Neuronal stem cell (in vitro differentiated cells): ENCODE results near the gene DACT2.

ENCODE experiments used
- DNase-seq: peaks from one replicate; pipeline ENCODE4 v3.0.0-alpha.2; 2013; ENCODE audit warnings: low spot score
- H2AFZ ChIP-seq: one replicate; pipeline ENCODE4 v1.6.1; 2013; ENCODE audit warnings: mild to moderate bottlenecking, low read length, inconsistent platforms
- H2AK5ac ChIP-seq: 2 replicates; pipeline ENCODE4 v1.6.1; 2013; ENCODE audit warnings: low read depth, mild to moderate bottlenecking, inconsistent platforms, low read length, moderate library complexity, mixed read lengths
- H2BK120ac ChIP-seq: 2 replicates; pipeline ENCODE4 v1.6.1; 2013; ENCODE audit warnings: low read depth, mild to moderate bottlenecking, inconsistent platforms, low read length, moderate library complexity, mixed read lengths
- H2BK12ac ChIP-seq: one replicate; pipeline ENCODE4 v1.6.1; 2013; ENCODE audit warnings: low read length, inconsistent platforms
- H2BK15ac ChIP-seq: 2 replicates; pipeline ENCODE4 v1.6.1; 2013; ENCODE audit warnings: mild to moderate bottlenecking, low read length, inconsistent platforms, mixed read lengths
- H2BK5ac ChIP-seq: one replicate; pipeline ENCODE4 v1.6.1; 2013; ENCODE audit warnings: inconsistent platforms, mild to moderate bottlenecking, low read length, moderate library complexity
- H3K14ac ChIP-seq: one replicate; pipeline ENCODE4 v1.6.1; 2013; ENCODE audit warnings: low read length, inconsistent platforms
- H3K18ac ChIP-seq: 2 replicates; pipeline ENCODE4 v1.6.1; 2013; ENCODE audit warnings: low read length, inconsistent platforms
- H3K23ac ChIP-seq: 2 replicates; pipeline ENCODE4 v1.6.1; 2013; ENCODE audit warnings: low read depth, mild to moderate bottlenecking, mixed read lengths, low read length, inconsistent platforms; ENCODE audit not compliant: poor library complexity
- H3K27ac ChIP-seq: replicated peaks from 3 replicates; pipeline ENCODE4 v1.5.1; 2013; ENCODE audit warnings: low read length, inconsistent platforms
- H3K27me3 ChIP-seq, 3 experiments: 2 replicates each; pipeline ENCODE4 v1.6.1; 2013; ENCODE audit warnings: low read length in 3 of 3, mild to moderate bottlenecking in 2 of 3, inconsistent platforms in 1 of 3, low read depth in 1 of 3, mixed read lengths in 1 of 3, moderate library complexity in 1 of 3; ENCODE audit not compliant: control insufficient read depth in 3 of 3, insufficient read depth in 3 of 3
- H3K36me3 ChIP-seq, 2 donors: replicated peaks in 1 of 2; 2 replicates each; pipeline ENCODE4 v1.6.1; 2013; ENCODE audit warnings: low read length in 2 of 2; ENCODE audit not compliant: control insufficient read depth in 2 of 2, insufficient read depth in 2 of 2
- H3K4ac ChIP-seq: 2 replicates; pipeline ENCODE4 v1.6.1; 2013; ENCODE audit warnings: inconsistent platforms, mild to moderate bottlenecking, low read length, moderate library complexity
- H3K4me1 ChIP-seq, 2 donors: 1 replicate in 1 of 2; 2 replicates in 1 of 2; pipeline ENCODE4 v1.6.1; 2013; ENCODE audit warnings: low read length in 2 of 2, low read depth in 1 of 2; ENCODE audit not compliant: control insufficient read depth in 2 of 2, insufficient read depth in 1 of 2
- H3K4me2 ChIP-seq: one replicate; pipeline ENCODE4 v1.6.1; 2013; ENCODE audit warnings: mild to moderate bottlenecking, low read length, inconsistent platforms; ENCODE audit not compliant: insufficient read depth, poor library complexity, severe bottlenecking
- H3K4me3 ChIP-seq, 2 donors: 2 replicates each; pipeline ENCODE4 v1.5.1; 2013; ENCODE audit warnings: low read length in 2 of 2, mild to moderate bottlenecking in 2 of 2, inconsistent platforms in 1 of 2, moderate library complexity in 1 of 2
- H3K79me1 ChIP-seq: one replicate; pipeline ENCODE4 v1.6.1; 2013; ENCODE audit warnings: low read depth, mild to moderate bottlenecking, inconsistent platforms, low read length, moderate library complexity
- H3K9ac ChIP-seq: one replicate; pipeline ENCODE4 v1.6.1; 2013; ENCODE audit warnings: mild to moderate bottlenecking, low read depth, low read length, inconsistent platforms; ENCODE audit not compliant: poor library complexity
- H3K9me3 ChIP-seq, 2 donors: replicated peaks in 1 of 2; 2 replicates each; pipeline versions ENCODE3 to v1.6.1; 2013; ENCODE audit warnings: low read length in 2 of 2, mild to moderate bottlenecking in 2 of 2, inconsistent platforms in 1 of 2, low read depth in 1 of 2, mixed read lengths in 1 of 2, moderate library complexity in 1 of 2; ENCODE audit not compliant: control insufficient read depth in 2 of 2, insufficient read depth in 1 of 2
- H4K8ac ChIP-seq: one replicate; pipeline ENCODE4 v1.6.1; 2013; ENCODE audit warnings: low read depth, mild to moderate bottlenecking, inconsistent platforms, low read length, moderate library complexity
- H4K91ac ChIP-seq: one replicate; pipeline ENCODE4 v1.6.1; 2013; ENCODE audit warnings: low read length, low read depth, mild to moderate bottlenecking, inconsistent platforms; ENCODE audit not compliant: poor library complexity
- WGBS, 2 donors: extraction: QIAGEN DNeasy Blood & Tissue Kit; methylation state at CpG; one replicate each; pipeline ENCODE4 v1.1.7; 2013; ENCODE audit warnings: missing lambda C conversion rate in 2 of 2, mixed read lengths in 1 of 2; ENCODE audit not compliant: insufficient read length in 2 of 2, insufficient replicate concordance in 1 of 2; ENCODE audit errors: extremely low coverage in 2 of 2; 5-methylcytosine and 5-hydroxymethylcytosine counted together

Gene DACT2

DNA sequence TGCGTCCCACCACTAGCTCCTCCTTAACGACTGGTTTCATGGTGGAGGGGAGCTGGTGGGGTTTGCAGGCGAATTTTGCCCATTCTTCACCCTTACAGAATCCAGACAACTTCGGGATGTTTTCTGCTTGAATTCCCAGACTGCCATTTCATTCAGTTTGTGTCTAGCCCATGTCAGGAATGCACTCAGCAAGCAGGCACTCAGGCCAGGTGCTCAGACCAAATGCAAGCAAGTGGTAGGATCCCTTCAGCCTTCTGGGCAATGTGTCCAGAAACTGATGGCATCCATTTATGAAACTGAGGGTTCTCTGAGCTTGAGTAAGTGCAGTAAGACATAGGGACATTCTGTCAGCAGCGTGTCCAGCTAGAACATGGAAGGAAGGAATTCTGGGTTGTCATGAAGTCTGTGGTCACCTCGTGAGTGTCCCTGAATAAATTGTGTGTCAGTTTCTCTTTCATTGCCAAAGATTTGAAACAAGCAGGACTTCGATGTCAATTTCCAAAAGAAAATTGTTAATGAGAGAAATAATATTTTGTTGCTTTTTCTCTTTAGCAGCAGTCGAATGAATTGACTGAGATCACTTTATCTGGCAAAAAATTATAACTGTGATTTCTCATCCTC lies 21.8 kb upstream of the DACT2 start:
- H3K27me3 ChIP-seq: no peaks in the 10 kb centered on the region
- H2BK120ac ChIP-seq: no peak overlapping the region
- no CpG with 5 or more reads among the region's 8 CpGs for WGBS, 2 donors

DNA sequence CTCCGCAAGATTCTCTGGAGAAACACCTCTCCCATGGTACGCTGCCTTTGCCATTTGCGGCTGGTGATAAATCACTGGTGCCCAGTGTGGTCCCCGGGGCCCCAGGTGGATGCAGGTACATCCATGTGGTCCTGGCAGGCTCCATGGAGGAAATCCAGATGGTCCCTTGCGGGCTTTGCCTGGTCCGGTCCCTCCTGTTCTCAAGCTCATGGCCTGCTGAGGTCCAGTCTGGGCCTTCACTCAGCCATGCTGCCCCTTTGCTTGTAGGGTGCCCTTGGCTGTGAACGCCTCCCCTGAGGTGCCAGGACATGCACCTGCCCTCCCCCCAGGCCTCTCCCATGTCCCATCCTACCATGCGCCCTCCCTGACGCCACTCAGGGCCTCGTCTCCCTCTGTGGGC lies 21.2 kb upstream of the DACT2 start:
- Histone ChIP-seq H3K27me3 (no peaks in the 10 kb centered on the region), H3K9me3 (peaks cover 0 to 2% of the 10 kb centered on the region in 2 donors), H3K4me1 (no peaks in the 10 kb centered on the region), H3K23ac (no peak overlapping the region), H2BK12ac (no peak overlapping the region), H3K18ac (peak overlapping the region; percentile 68), H2AFZ (no peak overlapping the region), H3K9ac (no peak overlapping the region), H2BK120ac (no peak overlapping the region), H3K36me3 (no peaks in the 10 kb centered on the region), H3K4me3 (no peak overlapping the region), H2AK5ac (peak overlapping the region; percentile 65), H3K27ac (no peak overlapping the region), H3K4ac (no peak overlapping the region), H2BK15ac (no peak overlapping the region), H3K4me2 (no peak overlapping the region), H2BK5ac (no peak overlapping the region), H4K91ac (no peak overlapping the region), H4K8ac (no peak overlapping the region), H3K79me1 (no peaks in the 10 kb centered on the region), H3K14ac (no peak overlapping the region)
- no CpG with 5 or more reads among the region's 10 CpGs for WGBS, 2 donors
- DNase-seq: no peak

More for the DNA sequence above, 21.8 kb upstream of the DACT2 start:
- Histone ChIP-seq H2BK15ac (no peak overlapping the region), H3K4me3 (no peak overlapping the region), H2AFZ (no peak overlapping the region), H3K36me3 (no peaks in the 10 kb centered on the region), H3K23ac (no peak overlapping the region), H2BK12ac (no peak overlapping the region), H2AK5ac (no peak overlapping the region), H3K27ac (no peak overlapping the region), H3K79me1 (no peaks in the 10 kb centered on the region), H3K4ac (no peak overlapping the region), H3K4me2 (no peak overlapping the region), H3K14ac (no peak overlapping the region), H3K4me1 (peaks cover 0 to 2% of the 10 kb centered on the region in 2 donors), H4K8ac (no peak overlapping the region), H3K18ac (no peak overlapping the region), H3K9me3 (peaks cover 0 to 2% of the 10 kb centered on the region in 2 donors), H4K91ac (no peak overlapping the region), H3K9ac (no peak overlapping the region), H2BK5ac (no peak overlapping the region)
- DNase-seq: no peak

DNA sequence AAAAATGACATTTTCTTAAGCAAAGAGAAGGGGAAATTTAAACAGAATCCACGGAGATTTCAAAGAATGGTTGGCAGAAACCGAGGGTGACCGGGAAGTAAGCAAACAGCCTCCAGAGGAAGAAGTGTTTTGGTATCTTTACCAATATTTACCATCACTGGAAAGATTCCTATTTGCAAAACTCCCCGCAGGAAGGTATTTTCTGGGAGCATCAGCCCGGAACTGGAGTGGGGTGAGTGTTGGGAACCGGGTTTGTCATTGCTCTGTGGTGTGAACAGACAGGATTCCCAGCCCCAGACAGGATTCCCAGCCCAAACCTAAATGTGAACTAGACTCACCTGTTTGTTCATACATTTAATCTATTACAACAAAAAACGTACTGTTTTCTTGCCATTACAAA lies 19.2 kb upstream of the DACT2 start:
- no peak for DNase-seq
- no peak overlapping the region for H3K4ac ChIP-seq
- no peaks in the 10 kb centered on the region for H3K36me3 ChIP-seq
- H2BK5ac ChIP-seq: no peak overlapping the region
- no peak overlapping the region for H3K4me3 ChIP-seq
- H3K27me3 ChIP-seq: no peaks in the 10 kb centered on the region
- H3K14ac ChIP-seq: no peak overlapping the region
- no peaks in the 10 kb centered on the region for H3K79me1 ChIP-seq
- WGBS, 2 donors: no CpG with 5 or more reads among the region's 7 CpGs
- H3K9me3 ChIP-seq: peaks cover 0 to 2% of the 10 kb centered on the region in 2 donors
- peaks cover 0 to 4% of the 10 kb centered on the region in 2 donors for H3K4me1 ChIP-seq
- no peak overlapping the region for H3K18ac ChIP-seq
- H4K8ac ChIP-seq: no peak overlapping the region
- no peak overlapping the region for H2BK120ac ChIP-seq
- no peak overlapping the region for H4K91ac ChIP-seq
- no peak overlapping the region for H2BK12ac ChIP-seq
- no peak overlapping the region for H2BK15ac ChIP-seq
- no peak overlapping the region for H2AK5ac ChIP-seq
- H3K27ac ChIP-seq: no peak overlapping the region
- H3K4me2 ChIP-seq: no peak overlapping the region
- H3K9ac ChIP-seq: no peak overlapping the region
- H3K23ac ChIP-seq: no peak overlapping the region
- no peak overlapping the region for H2AFZ ChIP-seq

DNA sequence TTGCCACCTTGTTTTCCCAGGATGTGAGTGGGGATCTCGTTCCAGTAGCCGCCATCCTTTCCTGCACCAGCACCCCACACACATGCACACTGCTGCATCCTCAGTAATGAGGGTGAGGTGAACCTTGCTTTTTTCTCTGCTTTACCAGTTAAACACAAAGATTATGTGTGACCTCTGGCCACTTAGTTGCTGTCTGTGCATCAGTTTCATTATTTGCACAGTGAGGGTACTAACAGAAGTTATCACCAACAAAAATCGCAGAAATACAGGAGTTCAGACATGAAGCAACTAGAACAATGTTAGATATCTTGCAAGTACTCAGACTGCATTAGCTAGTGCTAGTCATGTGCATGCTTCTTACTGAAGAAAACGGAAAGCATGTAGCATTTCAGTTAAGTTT lies 17.4 kb upstream of the DACT2 start:
- H3K18ac ChIP-seq: no peak overlapping the region
- no CpG with 5 or more reads among the region's 4 CpGs for WGBS, 2 donors
- H3K9ac ChIP-seq: no peak overlapping the region
- no peak overlapping the region for H2BK15ac ChIP-seq
- no peak overlapping the region for H3K23ac ChIP-seq
- no peaks in the 10 kb centered on the region for H3K27me3 ChIP-seq
- H3K4me3 ChIP-seq: no peak overlapping the region
- H3K4ac ChIP-seq: no peak overlapping the region
- peaks cover 2 to 4% of the 10 kb centered on the region in 2 donors for H3K4me1 ChIP-seq
- peak overlapping the region; percentile 13 for H2AFZ ChIP-seq
- no peak overlapping the region for H4K91ac ChIP-seq
- DNase-seq: no peak
- no peak overlapping the region for H3K4me2 ChIP-seq
- H2BK120ac ChIP-seq: no peak overlapping the region
- H3K27ac ChIP-seq: no peak overlapping the region
- H3K36me3 ChIP-seq: no peaks in the 10 kb centered on the region
- H2BK5ac ChIP-seq: no peak overlapping the region
- H3K14ac ChIP-seq: no peak overlapping the region
- H2AK5ac ChIP-seq: no peak overlapping the region
- no peak overlapping the region for H4K8ac ChIP-seq
- no peak overlapping the region for H2BK12ac ChIP-seq
- no peaks in the 10 kb centered on the region for H3K79me1 ChIP-seq
- H3K9me3 ChIP-seq: peaks cover 0 to 2% of the 10 kb centered on the region in 2 donors
